GM12892 (cell line): ENCODE results near the gene TEAD1.

Source experiments
- DNase-seq: peaks from one replicate; pipeline ENCODE4 v3.0.0; 2011; ENCODE audit not compliant: insufficient read length
- FAIRE-seq: peaks from 2 replicates; lab custom pipeline; 2011; peaks lifted over from hg19 to GRCh38; lab: Jason Lieb, UNC
- POLR2A ChIP-seq: IDR thresholded peaks from 2 replicates; pipeline ENCODE4 v1.6.1; 2011; ENCODE audit warnings: low read depth, low read length, control low read depth
- POLR2AphosphoS5 ChIP-seq: IDR thresholded peaks from 2 replicates; pipeline ENCODE4 v1.6.1; 2011; ENCODE audit warnings: low read depth, low read length, control low read depth
- TAF1 ChIP-seq: IDR thresholded peaks from 2 replicates; pipeline ENCODE4 v1.6.1; 2011; ENCODE audit warnings: low read depth, mild to moderate bottlenecking, control low read depth, low read length, borderline replicate concordance

Gene TEAD1

DNA sequence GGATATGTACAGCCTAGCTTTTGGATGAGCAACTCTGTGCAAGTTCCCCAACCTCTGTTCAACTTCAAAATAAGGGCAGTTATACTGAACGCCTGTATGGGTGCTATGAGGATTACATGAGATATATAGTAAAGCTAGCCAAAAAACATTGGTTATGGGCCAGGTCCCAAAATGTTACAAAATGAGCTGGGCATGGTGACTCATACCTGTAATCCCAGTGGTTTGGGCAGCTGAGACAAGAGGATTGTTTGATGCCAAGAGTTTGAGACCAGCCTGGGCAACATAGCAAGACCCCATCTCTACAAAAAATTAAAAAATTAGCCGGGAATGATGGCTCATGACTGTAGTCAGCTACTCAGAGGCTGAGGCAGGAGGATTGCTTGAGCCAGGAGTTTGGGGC is 118.4 kb downstream of the TEAD1 start:
- DNase-seq (no peak), FAIRE-seq (no peak)
- TF ChIP-seq POLR2A (no peak), POLR2AphosphoS5 (no peak), TAF1 (no peak)

DNA sequence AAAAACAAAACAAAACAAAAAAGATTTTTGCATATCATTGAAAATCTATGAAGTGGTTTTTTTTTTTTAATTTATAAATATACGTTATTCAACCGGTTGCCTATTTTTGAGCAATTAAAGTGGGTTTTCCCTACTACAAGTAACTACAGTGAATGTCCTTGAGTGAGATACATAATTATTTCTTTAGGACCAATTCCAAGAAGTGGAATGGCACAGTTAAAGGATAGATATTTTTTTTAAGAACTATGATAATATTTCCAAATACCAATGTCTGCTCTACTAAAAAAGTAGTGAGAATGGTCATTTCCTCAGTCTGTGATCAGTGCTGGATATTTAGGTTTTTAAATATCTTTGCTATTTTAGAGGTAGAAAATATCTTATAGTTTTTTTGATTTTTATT is 118.8 kb downstream of the TEAD1 start:
- no peak for TF ChIP-seq POLR2A
- no peak for TF ChIP-seq POLR2AphosphoS5
- no peak for TF ChIP-seq TAF1
- DNase-seq (no peak), FAIRE-seq (no peak)

DNA sequence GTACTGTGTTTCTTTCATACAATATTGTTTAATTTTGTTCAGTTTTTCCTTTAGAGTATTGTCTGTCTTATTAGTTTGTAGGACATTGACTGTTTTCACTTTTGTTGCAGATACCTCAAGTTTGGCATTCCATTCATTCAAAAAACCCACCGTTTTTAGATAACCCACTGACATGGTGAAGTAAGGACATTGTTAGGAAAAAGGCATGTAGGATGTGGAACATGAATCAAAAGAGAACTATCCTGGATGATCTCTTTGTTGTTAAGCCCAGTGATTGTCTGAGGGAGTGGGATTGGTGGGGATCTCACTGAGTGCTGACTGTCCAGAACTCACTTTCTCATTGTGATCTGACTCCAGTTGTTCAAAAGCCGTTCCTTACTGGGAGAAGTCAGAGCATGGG is 119.3 kb downstream of the TEAD1 start:
- DNase-seq (no peak), FAIRE-seq (no peak)
- TF ChIP-seq TAF1 (no peak), POLR2A (no peak), POLR2AphosphoS5 (no peak)

DNA sequence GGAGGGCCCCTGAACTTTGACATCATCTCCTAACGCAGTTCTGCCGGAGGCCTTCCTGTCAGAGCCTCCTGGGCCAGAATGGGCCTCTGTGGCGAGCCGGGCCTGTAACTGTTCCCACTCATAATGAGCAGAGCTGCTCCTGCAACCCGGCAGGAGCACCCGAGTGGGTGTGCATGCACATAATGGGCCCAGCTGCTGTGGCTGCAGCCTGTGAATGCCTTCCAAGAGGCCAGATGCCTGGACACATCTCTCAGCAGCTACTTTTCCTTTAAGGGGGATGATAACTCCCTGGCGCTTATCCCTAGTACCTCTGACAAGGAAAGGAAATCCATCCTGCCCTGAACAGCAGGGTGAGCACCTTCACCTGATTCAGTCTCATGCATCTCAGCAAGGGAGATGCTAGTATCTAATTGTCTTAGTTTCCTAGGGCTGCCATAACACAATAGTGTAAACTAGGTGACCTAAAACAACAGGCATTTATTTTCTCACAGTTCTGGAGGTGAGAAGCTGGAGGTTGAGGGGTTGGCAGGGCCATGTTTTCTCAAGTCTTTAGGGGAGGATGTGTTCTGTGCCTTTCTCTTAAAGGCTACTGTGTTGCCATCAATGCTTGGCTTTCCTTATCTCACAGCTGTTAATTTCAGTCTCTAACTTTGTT is 120.5 kb downstream of the TEAD1 start:
- FAIRE-seq: no peak
- TF ChIP-seq POLR2A (no peak), TAF1 (no peak), POLR2AphosphoS5 (no peak)
- DNase-seq: no peak

DNA sequence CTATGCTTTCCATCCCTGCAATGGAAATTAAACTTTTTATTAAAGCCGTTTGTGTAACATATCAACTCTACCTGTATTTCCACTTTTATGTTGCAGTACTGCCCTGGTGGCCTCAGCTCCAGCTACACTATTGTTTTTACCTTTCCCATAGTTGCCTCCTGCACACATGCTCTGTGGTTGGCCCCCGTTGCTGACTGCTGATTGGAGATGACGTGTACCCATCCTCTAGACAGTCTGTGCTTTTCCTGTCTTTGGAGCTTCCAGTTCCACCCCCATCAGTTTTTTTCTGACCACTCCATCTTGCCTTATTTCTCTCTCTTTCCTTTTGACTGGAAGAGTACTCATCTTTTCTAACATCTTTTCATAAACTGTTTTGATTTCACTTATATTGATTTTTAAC is 123.8 kb downstream of the TEAD1 start:
- FAIRE-seq: no peak
- DNase-seq: no peak
- TF ChIP-seq POLR2A: no peak
- TF ChIP-seq POLR2AphosphoS5: no peak
- TF ChIP-seq TAF1: no peak

DNA sequence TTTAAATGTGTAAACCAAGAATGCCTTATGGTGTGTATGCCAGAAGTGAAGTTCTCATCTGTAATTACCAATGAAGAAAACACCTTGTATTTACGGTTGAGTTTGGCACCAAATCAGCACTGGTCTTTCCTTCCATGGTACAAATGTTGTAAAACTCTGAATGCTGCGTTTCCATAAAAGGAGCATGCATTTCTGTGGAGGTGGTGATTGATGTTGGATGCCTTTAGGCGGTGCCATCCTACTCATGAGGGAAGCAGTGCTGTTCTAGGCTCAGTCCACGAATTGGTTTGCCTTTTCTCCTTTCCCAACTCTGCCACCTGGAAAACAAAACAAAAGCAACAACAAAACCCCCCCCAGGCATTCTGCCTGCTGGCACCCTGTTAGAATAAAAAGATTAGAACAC is 124.4 kb downstream of the TEAD1 start:
- no peak for FAIRE-seq

DNA sequence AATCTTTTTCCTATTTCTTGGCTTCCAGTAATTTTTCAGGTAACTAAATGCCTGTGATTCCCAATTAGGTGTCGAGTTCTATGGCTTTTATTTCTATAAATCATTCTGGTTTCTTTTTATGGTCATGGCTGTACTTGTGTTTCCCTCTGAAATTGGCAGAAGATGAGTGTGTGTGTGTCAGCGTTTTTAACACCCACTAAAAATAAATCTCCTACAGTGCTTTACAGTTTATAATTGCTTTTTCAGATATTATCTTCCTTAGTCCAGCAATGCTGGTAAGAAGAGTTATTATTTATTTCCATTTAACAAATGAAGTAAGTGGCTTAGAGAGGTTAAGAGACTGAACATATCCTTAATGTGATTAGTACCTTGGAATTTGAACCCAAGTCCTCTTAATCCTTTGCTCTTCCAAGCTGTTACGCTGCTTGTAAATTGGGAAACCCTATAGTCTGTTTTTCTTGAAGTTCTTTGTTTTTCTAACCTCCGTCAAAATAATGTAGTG is 125.2 kb downstream of the TEAD1 start:
- DNase-seq: no peak
- no peak for FAIRE-seq
- no peak for TF ChIP-seq POLR2AphosphoS5
- TF ChIP-seq TAF1: no peak
- TF ChIP-seq POLR2A: no peak

More for the DNA sequence above, 124.4 kb downstream of the TEAD1 start:
- no peak for TF ChIP-seq TAF1
- no peak for TF ChIP-seq POLR2A
- no peak for TF ChIP-seq POLR2AphosphoS5
- no peak for DNase-seq

DNA sequence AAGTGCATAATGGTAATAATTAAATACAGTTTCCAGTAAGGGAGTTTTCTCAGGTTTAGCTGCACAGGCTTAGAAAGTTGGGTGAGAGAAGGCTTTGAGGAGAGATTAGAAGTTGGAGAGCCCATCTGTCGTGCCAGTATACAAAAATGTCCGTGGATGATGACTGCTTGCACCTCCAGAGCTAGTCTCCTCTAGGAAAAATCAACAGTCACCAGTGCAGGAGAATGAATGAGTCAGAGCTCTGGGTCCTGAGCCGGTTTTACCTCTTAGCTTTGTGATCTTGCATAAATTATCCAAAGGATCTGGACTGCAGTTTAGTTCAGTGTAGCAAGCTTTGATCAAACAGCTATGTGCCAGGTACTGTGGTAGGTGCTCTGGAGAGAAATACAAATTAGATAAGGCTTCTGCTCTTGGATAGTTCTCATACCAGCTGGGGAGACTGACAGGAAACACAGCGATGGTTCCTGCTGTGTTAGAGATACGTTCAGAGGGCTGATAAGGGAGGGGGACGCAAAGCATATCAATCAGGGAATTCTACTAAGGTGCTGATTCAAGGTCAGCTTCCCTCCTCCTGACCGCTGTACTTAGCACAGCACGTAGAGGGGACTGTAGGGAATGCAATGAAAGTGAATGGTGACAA is 125.9 kb downstream of the TEAD1 start:
- peak; percentile 64 for FAIRE-seq
- TF ChIP-seq POLR2AphosphoS5: no peak
- no peak for DNase-seq

DNA sequence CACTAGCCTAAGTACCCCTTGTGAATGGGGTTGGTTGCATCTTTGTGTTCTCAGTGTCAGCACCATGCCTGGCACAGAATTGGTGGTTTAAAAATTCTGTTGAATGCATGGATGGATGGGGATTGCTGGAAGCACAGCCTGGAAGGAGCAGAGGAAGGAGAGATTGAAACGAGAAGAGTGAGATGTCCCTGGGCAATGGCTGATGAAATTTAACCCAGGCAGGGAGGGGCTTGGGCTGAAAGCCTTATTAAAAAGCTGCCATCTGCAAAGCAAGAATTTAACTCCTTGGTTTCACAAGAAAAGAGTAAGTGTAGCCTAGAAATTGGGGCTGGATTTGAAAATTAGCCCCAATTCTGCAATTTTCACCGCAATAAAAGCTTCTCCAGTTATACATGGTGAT is 126.7 kb downstream of the TEAD1 start:
- DNase-seq (no peak), FAIRE-seq (no peak)
- TF ChIP-seq TAF1: no peak
- no peak for TF ChIP-seq POLR2A
- no peak for TF ChIP-seq POLR2AphosphoS5

DNA sequence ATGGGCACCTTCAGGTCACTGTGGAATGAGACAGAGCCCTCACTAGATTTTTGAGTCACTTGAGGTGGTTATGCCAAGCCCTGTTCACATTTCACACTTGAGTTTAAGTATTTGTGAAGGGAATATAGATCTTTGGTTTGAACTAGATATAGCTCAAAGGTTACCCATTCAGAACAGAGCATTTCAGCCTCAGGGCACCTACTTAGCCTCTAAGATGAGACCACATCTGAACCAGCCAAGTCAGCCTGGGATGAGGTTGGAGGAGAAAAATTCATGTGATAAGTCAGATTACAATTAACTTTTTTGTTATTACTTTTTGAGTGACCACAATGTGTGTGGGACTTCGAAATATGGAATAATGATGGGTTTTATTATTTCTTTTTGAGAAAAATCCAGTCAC is 127.8 kb downstream of the TEAD1 start:
- DNase-seq: no peak
- TF ChIP-seq TAF1: no peak
- TF ChIP-seq POLR2A: no peak
- TF ChIP-seq POLR2AphosphoS5: no peak
- no peak for FAIRE-seq

DNA sequence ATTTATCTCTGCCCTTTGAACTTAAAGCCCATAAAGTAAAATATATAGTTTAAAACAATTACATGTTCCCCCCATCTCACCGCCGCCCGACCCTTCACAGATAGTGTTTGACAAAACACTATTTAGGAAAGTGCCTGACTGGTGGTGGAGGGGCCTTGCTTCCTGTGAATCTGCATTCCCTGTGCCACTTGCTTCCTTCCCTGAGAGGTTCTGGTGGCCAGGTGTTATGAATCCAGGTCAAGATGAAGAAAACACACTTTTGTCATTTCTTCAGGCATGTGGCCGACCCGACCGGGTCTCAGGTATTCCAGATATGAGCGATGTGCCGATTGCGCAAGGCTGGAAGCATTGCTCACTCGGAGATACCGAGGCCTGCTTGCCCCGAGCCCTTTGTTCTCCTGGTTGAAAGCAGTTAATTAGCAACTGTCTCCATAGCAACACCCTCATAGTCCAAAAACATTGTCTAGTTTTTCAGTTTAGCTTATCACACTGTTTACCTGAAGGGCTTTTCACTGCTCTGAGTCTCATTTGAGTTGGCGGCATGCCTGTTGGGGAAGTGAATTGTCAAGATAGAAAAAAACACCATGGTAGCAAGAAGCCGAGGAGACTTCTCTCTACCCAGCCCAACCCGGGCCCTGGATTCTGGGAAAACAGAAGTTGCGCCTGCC is 128.3 kb downstream of the TEAD1 start:
- DNase-seq: no peak
- FAIRE-seq: no peak
- TF ChIP-seq TAF1 (no peak), POLR2A (no peak), POLR2AphosphoS5 (no peak)

DNA sequence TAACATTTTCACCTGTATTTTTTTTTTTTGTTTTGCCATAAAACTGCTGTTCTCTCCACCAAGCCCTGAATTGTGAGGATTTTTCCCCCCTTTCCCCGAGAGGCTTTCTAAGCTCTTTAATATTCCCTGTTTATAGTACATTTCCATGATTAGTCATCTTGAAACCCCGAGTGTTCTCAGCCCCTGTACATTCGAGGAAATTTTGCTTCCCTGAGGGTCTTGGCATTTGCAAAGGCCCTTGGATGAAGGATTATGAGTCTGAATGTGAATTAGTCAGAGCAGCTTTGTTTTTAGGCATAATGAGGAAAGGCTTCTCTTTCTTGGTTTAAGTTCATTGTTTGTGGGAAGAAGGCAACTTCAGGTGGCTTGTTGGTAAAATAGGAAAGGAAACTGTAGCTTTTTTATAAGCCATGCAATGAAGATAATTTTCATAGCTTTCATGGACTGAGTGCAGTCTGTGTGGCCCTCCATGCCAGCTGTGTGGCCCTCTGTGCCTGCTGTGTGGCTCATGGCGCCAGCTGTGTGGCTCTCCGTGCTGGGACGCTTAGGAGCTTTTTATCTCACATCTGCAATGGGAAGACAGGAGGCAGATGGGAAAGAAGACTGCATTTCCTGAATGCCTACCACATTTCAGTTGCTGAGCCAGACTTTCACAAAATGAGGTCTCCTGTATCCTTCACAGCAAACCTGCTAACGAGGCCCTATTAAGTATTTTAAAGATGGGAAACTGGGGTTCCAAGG is 129.0 kb downstream of the TEAD1 start:
- TF ChIP-seq TAF1 (no peak), POLR2AphosphoS5 (no peak), POLR2A (no peak)
- DNase-seq (no peak), FAIRE-seq (no peak)
